Measurements from ENCODE around the gene GASK1A. TPM values are rescaled to one million over a fixed set of nuclear protein-coding genes. Genes with fewer than 3 reads are reported as not detected.

GASK1A gene
- polyA plus RNA-seq, 4 donors: 0.27 to 3.3 (median 1.4) TPM

DNA sequence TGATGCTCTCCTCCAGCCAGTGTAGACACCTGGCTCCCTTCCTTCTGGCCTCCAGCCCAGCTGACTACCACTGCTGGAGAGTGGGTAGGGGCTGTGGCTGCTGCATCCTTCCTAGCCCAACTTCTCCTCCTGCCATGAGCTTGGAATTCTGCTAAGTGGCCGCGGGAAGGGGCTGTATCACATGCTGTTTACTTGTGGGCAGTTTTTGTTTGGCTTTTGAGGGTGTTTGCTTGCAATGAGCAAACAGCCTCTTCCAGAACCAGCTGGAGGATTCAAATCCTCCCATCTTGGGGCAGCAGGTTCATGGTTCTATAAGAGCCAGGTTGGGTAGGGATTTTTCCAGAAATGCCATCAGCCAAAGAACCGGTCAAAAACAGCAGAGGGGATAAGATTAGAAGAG lies 9.0 kb downstream of the GASK1A start:
- WGBS, 3 donors: 72 to 82% (median 81%) methylated on average over 3 of the region's 3 CpGs
- FAIRE-seq (no peak), DNase-seq (no peak)
- Histone ChIP-seq H3K9me3 (ENCODE audit: control insufficient read depth in 2 of 2, insufficient read depth in 1 of 2, low read depth in 1 of 2, low read length in 1 of 2) (peaks cover 0 to 4% of the 10 kb centered on the region in 2 donors), H3K4me3 (ENCODE audit: low read depth in 1 of 3, low read length in 3 of 3) (no peak overlapping the region), H3K27me3 (ENCODE audit: control insufficient read depth in 3 of 3, insufficient read depth in 3 of 3, low read length in 3 of 3) (peaks cover 0 to 2% (median 0%) of the 10 kb centered on the region in 3 donors), H3K4me1 (ENCODE audit: control insufficient read depth in 3 of 3, insufficient read depth in 2 of 3, low read depth in 1 of 3, low read length in 2 of 3) (no peaks in the 10 kb centered on the region), H3K27ac (ENCODE audit: low read depth in 1 of 3, low read length in 2 of 3) (no peak overlapping the region), H3K36me3 (ENCODE audit: control insufficient read depth in 3 of 3, insufficient read depth in 2 of 3, low read depth in 1 of 3, low read length in 3 of 3) (no peaks in the 10 kb centered on the region)

DNA sequence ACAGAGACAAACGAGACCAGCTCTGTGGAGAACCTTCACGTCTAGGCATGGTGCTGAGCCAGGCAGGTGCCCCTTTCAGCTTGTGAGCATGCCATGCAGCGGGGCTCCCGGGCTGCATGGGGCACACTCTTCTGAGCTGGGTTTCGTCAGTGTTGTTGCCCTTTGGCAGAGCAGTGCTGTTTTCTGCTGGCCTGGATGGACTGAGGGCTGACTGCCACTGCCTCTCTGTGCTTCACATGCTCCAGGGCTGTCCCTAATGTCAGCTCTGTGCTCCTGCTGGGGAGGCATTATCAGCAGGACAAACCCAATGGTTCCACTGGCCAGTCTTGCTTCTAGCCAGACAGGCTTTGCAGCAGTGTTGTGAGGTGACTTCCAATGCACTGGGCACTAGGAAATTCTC lies 9.5 kb downstream of the GASK1A start:
- Histone ChIP-seq H3K27ac (ENCODE audit: low read depth in 1 of 3, low read length in 2 of 3) (no peak overlapping the region), H3K36me3 (ENCODE audit: control insufficient read depth in 3 of 3, insufficient read depth in 2 of 3, low read depth in 1 of 3, low read length in 3 of 3) (no peaks in the 10 kb centered on the region), H3K9me3 (ENCODE audit: control insufficient read depth in 2 of 2, insufficient read depth in 1 of 2, low read depth in 1 of 2, low read length in 1 of 2) (peaks cover 0 to 4% of the 10 kb centered on the region in 2 donors), H3K27me3 (ENCODE audit: control insufficient read depth in 3 of 3, insufficient read depth in 3 of 3, low read length in 3 of 3) (peaks cover 0 to 2% (median 0%) of the 10 kb centered on the region in 3 donors), H3K4me1 (ENCODE audit: control insufficient read depth in 3 of 3, insufficient read depth in 2 of 3, low read depth in 1 of 3, low read length in 2 of 3) (no peaks in the 10 kb centered on the region), H3K4me3 (ENCODE audit: low read depth in 1 of 3, low read length in 3 of 3) (no peak overlapping the region)
- no peak for FAIRE-seq
- no peak for DNase-seq
- 81 to 85% (median 84%) methylated on average over 5 of the region's 5 CpGs for WGBS, 3 donors

DNA sequence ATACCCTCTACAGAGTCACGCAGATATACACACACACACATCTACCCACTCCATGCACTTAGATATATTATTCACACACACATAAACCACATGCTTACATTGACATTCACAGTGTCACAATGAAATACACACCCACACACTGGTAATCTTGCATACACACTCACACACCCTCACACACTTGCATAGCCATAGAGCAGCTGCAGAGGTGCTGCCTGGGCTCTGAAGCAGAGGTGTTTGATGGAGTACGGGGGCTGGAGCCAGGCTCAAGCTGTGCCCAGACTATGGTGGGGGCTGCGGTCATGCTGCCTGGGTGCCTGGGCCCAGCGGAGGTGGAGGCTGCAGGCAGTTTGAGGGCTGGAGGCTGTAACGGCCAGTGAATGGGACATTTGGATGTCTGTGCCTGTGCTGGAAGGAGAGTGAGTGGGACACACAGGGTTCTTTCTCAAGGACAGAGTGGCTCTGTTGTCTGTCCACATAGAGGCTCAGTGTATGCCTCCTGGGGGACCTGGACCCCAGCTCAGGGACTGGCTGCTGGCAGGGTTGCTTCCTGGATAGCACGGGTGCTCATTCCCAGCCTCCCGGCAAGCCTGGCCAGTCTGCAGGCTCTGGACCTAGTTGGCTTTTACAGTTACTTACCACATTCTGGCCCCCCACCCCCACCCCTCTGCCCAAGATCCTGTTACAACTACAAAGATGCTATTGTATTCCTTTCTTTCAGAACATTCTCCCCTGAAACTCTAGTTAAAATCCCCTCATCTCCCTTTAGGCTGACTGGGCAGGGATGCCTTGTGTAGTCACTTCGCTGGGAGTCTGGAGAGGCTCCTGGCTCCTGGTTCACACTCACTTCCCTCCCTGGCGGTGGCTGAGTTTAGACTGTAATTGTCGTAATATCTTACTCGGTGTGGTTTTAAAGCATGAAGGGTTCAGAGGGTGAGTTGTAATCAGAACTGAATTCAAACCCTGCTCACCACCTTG lies 12.5 kb downstream of the GASK1A start:
- WGBS, 3 donors: 86 to 92% (median 91%) methylated on average over 11 of the region's 11 CpGs

DNA sequence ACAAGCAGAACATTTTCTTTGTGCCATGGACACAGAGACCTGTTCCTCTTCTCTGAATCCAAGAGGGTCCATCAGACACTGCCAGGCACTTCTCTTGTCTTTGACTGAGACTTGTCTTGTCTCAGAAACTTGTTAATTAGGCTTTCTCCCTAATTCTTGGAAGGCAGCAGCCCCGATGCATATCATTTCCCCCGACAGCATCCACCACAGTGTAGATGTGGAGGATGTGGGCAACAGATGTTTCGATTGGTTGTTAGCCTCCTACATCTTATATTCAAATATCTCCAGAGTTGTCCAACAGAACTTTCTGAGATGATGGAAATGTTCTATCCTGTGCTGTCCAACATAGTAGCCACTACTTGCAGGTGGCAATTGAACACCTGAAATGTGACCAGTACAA lies 15.5 kb downstream of the GASK1A start:
- no peak for DNase-seq

More for the DNA sequence above, 12.5 kb downstream of the GASK1A start:
- DNase-seq (no peak), FAIRE-seq (no peak)
- no peaks in the 10 kb centered on the region for H3K36me3 ChIP-seq (ENCODE audit: control insufficient read depth in 3 of 3, insufficient read depth in 2 of 3, low read depth in 1 of 3, low read length in 3 of 3)
- peaks cover 0 to under 1% of the 10 kb centered on the region in 2 donors for H3K9me3 ChIP-seq (ENCODE audit: control insufficient read depth in 2 of 2, insufficient read depth in 1 of 2, low read depth in 1 of 2, low read length in 1 of 2)
- no peak overlapping the region for H3K4me3 ChIP-seq (ENCODE audit: low read depth in 1 of 3, low read length in 3 of 3)
- H3K4me1 ChIP-seq (ENCODE audit: control insufficient read depth in 3 of 3, insufficient read depth in 2 of 3, low read depth in 1 of 3, low read length in 2 of 3): no peaks in the 10 kb centered on the region
- peaks cover 0 to 2% (median 0%) of the 10 kb centered on the region in 3 donors for H3K27me3 ChIP-seq (ENCODE audit: control insufficient read depth in 3 of 3, insufficient read depth in 3 of 3, low read length in 3 of 3)
- H3K27ac ChIP-seq (ENCODE audit: low read depth in 1 of 3, low read length in 2 of 3): no peak overlapping the region

DNA sequence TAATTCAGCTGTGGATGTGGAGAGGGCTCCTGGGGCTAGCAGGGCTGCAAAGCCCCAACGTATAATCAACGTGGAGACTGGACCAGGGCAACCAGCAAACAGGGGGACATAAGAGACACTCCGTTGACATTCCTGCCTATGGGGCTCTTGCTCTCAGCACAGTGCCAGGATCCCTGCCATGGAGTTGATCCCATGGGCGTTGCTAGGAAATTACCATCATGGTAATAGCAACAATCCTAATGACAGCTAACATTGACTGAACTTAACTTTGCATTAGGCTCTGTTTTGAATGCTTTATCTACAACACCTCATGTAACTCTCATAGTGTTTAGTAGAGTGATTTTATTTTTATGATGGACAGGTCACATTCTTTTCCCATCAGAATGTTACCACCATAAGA lies 16.9 kb downstream of the GASK1A start:
- FAIRE-seq (no peak), DNase-seq (no peak)
- no peaks in the 10 kb centered on the region for H3K36me3 ChIP-seq (ENCODE audit: control insufficient read depth in 3 of 3, insufficient read depth in 2 of 3, low read depth in 1 of 3, low read length in 3 of 3)
- no peaks in the 10 kb centered on the region for H3K9me3 ChIP-seq (ENCODE audit: control insufficient read depth in 2 of 2, insufficient read depth in 1 of 2, low read depth in 1 of 2, low read length in 1 of 2)
- no peaks in the 10 kb centered on the region for H3K4me1 ChIP-seq (ENCODE audit: control insufficient read depth in 3 of 3, insufficient read depth in 2 of 3, low read depth in 1 of 3, low read length in 2 of 3)
- H3K27ac ChIP-seq (ENCODE audit: low read depth in 1 of 3, low read length in 2 of 3): no peak overlapping the region
- H3K4me3 ChIP-seq (ENCODE audit: low read depth in 1 of 3, low read length in 3 of 3): no peak overlapping the region
- WGBS, 3 donors: 82 to 83% (median 83%) methylated on average over 4 of the region's 4 CpGs
- no peaks in the 10 kb centered on the region for H3K27me3 ChIP-seq (ENCODE audit: control insufficient read depth in 3 of 3, insufficient read depth in 3 of 3, low read length in 3 of 3)

More for the DNA sequence above, 15.5 kb downstream of the GASK1A start:
- no peaks in the 10 kb centered on the region for H3K4me1 ChIP-seq (ENCODE audit: control insufficient read depth in 3 of 3, insufficient read depth in 2 of 3, low read depth in 1 of 3, low read length in 2 of 3)
- no peaks in the 10 kb centered on the region for H3K27me3 ChIP-seq (ENCODE audit: control insufficient read depth in 3 of 3, insufficient read depth in 3 of 3, low read length in 3 of 3)
- no peak overlapping the region for H3K4me3 ChIP-seq (ENCODE audit: low read depth in 1 of 3, low read length in 3 of 3)
- no peak for FAIRE-seq
- H3K36me3 ChIP-seq (ENCODE audit: control insufficient read depth in 3 of 3, insufficient read depth in 2 of 3, low read depth in 1 of 3, low read length in 3 of 3): no peaks in the 10 kb centered on the region
- WGBS, 3 donors: 80 to 92% (median 86%) methylated on average over 3 of the region's 3 CpGs
- H3K27ac ChIP-seq (ENCODE audit: low read depth in 1 of 3, low read length in 2 of 3): no peak overlapping the region
- no peaks in the 10 kb centered on the region for H3K9me3 ChIP-seq (ENCODE audit: control insufficient read depth in 2 of 2, insufficient read depth in 1 of 2, low read depth in 1 of 2, low read length in 1 of 2)

DNA sequence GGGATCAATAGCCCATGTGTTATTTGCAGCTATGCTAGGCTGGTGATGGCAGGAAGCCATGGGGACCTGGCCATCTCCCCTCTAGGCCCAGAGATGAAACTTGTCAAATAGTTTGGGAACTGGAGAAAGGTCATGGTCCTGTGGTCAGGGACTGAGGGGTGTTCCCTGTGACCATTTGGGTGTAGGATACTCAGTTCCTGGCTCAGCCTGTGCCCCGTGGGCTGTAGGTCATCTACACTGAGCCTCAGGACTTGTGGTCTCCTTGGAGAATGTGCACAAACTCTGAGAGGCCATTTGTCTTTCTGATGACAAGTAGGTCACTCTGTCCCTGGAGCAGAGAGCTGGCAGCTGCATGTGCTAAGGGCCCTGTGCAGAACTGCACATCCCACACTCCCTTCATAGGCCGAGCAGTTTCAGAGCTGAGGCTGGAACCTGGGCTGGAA lies 17.5 kb downstream of the GASK1A start:
- Histone ChIP-seq H3K36me3 (ENCODE audit: control insufficient read depth in 3 of 3, insufficient read depth in 2 of 3, low read depth in 1 of 3, low read length in 3 of 3) (no peaks in the 10 kb centered on the region), H3K27me3 (ENCODE audit: control insufficient read depth in 3 of 3, insufficient read depth in 3 of 3, low read length in 3 of 3) (no peaks in the 10 kb centered on the region), H3K4me1 (ENCODE audit: control insufficient read depth in 3 of 3, insufficient read depth in 2 of 3, low read depth in 1 of 3, low read length in 2 of 3) (no peaks in the 10 kb centered on the region), H3K4me3 (ENCODE audit: low read depth in 1 of 3, low read length in 3 of 3) (no peak overlapping the region), H3K9me3 (ENCODE audit: control insufficient read depth in 2 of 2, insufficient read depth in 1 of 2, low read depth in 1 of 2, low read length in 1 of 2) (no peaks in the 10 kb centered on the region), H3K27ac (ENCODE audit: low read depth in 1 of 3, low read length in 2 of 3) (no peak overlapping the region)
- FAIRE-seq (no peak), DNase-seq (no peak)
- 66 to 87% (median 77%) methylated on average over 2 of the region's 2 CpGs for whole genome bisulfite sequencing, 3 donors

DNA sequence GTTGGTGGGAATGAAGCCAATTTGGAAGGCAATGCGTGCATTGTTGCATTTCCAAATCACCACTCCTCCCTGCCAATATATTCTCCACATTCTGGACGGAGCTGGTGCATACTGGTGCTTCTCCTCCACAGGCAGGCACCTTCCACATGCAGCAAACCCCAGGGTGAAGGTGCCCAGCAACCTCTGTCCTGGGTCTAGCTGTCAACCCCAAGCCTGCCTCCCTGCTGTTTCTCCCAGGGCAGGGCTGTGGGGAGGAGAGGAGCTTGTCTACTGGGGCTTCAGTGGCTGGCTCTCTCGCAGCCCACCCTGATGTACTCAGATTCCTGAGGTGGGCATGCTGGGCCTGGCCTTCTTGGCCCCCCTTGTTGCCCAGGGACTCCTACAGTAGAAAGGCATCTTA lies 20.1 kb downstream of the GASK1A start:
- Histone ChIP-seq H3K4me3 (ENCODE audit: low read depth in 1 of 3, low read length in 3 of 3) (no peak overlapping the region), H3K4me1 (ENCODE audit: control insufficient read depth in 3 of 3, insufficient read depth in 2 of 3, low read depth in 1 of 3, low read length in 2 of 3) (no peaks in the 10 kb centered on the region), H3K36me3 (ENCODE audit: control insufficient read depth in 3 of 3, insufficient read depth in 2 of 3, low read depth in 1 of 3, low read length in 3 of 3) (no peaks in the 10 kb centered on the region), H3K27ac (ENCODE audit: low read depth in 1 of 3, low read length in 2 of 3) (peak overlapping the region in 1 of 3 donors; percentile 17), H3K9me3 (ENCODE audit: control insufficient read depth in 2 of 2, insufficient read depth in 1 of 2, low read depth in 1 of 2, low read length in 1 of 2) (no peaks in the 10 kb centered on the region), H3K27me3 (ENCODE audit: control insufficient read depth in 3 of 3, insufficient read depth in 3 of 3, low read length in 3 of 3) (no peaks in the 10 kb centered on the region)
- no peak for DNase-seq
- 66 to 69% (median 67%) methylated on average over 3 of the region's 3 CpGs for WGBS, 3 donors
- no peak for FAIRE-seq

DNA sequence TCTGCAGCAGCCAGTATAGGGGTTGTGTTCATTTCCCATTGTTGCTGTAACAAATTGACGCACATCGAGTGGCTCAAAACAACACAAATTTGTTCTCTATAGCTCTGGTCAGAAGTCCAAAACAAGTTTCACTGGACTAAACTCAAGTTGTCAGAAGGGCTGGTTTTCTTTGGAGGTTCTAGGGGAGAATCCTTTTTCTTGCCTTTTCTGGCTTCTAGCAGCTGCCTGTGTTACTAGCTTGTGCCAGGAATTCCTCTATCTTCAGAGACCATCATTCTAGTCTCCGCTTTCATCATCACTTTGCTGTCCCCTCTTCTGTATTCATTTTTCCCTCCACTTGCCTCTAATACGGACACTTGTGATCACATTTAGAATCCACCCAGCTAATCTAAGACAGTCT lies 20.5 kb downstream of the GASK1A start:
- DNase-seq (no peak), FAIRE-seq (no peak)
- H3K4me3 ChIP-seq (ENCODE audit: low read depth in 1 of 3, low read length in 3 of 3): no peak overlapping the region
- WGBS, 3 donors: 81 to 95% (median 93%) methylated on average over 4 of the region's 4 CpGs
- H3K9me3 ChIP-seq (ENCODE audit: control insufficient read depth in 2 of 2, insufficient read depth in 1 of 2, low read depth in 1 of 2, low read length in 1 of 2): no peaks in the 10 kb centered on the region
- no peaks in the 10 kb centered on the region for H3K36me3 ChIP-seq (ENCODE audit: control insufficient read depth in 3 of 3, insufficient read depth in 2 of 3, low read depth in 1 of 3, low read length in 3 of 3)
- H3K4me1 ChIP-seq (ENCODE audit: control insufficient read depth in 3 of 3, insufficient read depth in 2 of 3, low read depth in 1 of 3, low read length in 2 of 3): no peaks in the 10 kb centered on the region
- H3K27me3 ChIP-seq (ENCODE audit: control insufficient read depth in 3 of 3, insufficient read depth in 3 of 3, low read length in 3 of 3): no peaks in the 10 kb centered on the region
- H3K27ac ChIP-seq (ENCODE audit: low read depth in 1 of 3, low read length in 2 of 3): peak overlapping the region in 1 of 3 donors; percentile 75

All from small intestine (tissue), 7 donors.